ENCODE measurements around the gene WDR33.

Gene WDR33

GRCh38 chr2:127712999-127713398 lies 98.0 kb downstream of the WDR33 start:
- peaks cover 46% of the 10 kb centered on the region for H3K36me3 ChIP-seq (ENCODE audit: insufficient read depth, low read length)
- H3K4me1 ChIP-seq (ENCODE audit: insufficient read depth, low read length), result peaks cover 7% of the 10 kb centered on the region
- no peaks in the 10 kb centered on the region for H3K27me3 ChIP-seq (ENCODE audit: control insufficient read depth in 1 of 2, insufficient read depth in 2 of 2, low read length in 2 of 2)
- H3K9ac ChIP-seq (ENCODE audit: low read length), result no peak overlapping the region
- H3K27ac ChIP-seq (ENCODE audit: low read depth, low read length), result no peak overlapping the region
- H3K9me3 ChIP-seq (ENCODE audit: low read length), result no peaks in the 10 kb centered on the region
- no peak overlapping the region for H3K4me3 ChIP-seq (ENCODE audit: low read depth in 1 of 2, low read length in 2 of 2)

DNA sequence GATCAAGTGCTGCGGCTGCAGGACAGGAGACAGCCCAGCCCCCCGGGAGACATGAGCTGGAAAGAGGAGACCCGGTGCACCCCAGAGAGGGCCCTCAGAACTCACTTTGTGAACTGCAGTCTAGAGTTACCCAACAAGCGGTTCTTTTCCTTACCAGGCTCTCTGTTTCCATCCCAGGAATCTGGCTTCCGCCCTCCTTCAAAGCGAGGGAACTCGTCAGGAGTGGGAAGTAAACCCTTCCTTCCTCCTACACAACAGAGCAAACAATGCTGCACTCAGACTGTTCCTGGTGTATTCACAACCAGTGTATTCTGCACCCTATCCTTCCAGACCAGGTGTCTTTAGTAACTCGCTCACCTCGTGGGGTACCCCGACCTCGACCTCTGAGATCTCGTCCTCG lies 101.6 kb downstream of the WDR33 start:
- Histone ChIP-seq H3K9me3 (ENCODE audit: low read length) (no peaks in the 10 kb centered on the region), H3K36me3 (ENCODE audit: insufficient read depth, low read length) (peaks cover 55% of the 10 kb centered on the region), H3K4me1 (ENCODE audit: insufficient read depth, low read length) (peaks cover 10% of the 10 kb centered on the region), H3K27ac (ENCODE audit: low read depth, low read length) (no peak overlapping the region), H3K9ac (ENCODE audit: low read length) (no peak overlapping the region), H3K4me3 (ENCODE audit: low read depth in 1 of 2, low read length in 2 of 2) (no peak overlapping the region), H3K27me3 (ENCODE audit: control insufficient read depth in 1 of 2, insufficient read depth in 2 of 2, low read length in 2 of 2) (no peaks in the 10 kb centered on the region)

GRCh38 chr2:127707890-127708648 lies 102.9 kb downstream of the WDR33 start:
- Histone ChIP-seq H3K9ac (ENCODE audit: low read length) (no peak overlapping the region), H3K36me3 (ENCODE audit: insufficient read depth, low read length) (peaks cover 59% of the 10 kb centered on the region)

GRCh38 chr2:127706215-127706990 lies 104.6 kb downstream of the WDR33 start:
- no peaks in the 10 kb centered on the region for H3K9me3 ChIP-seq (ENCODE audit: low read length)
- H3K4me3 ChIP-seq (ENCODE audit: low read depth in 1 of 2, low read length in 2 of 2), result no peak overlapping the region
- H3K4me1 ChIP-seq (ENCODE audit: insufficient read depth, low read length), result peaks cover 29% of the 10 kb centered on the region
- H3K27ac ChIP-seq (ENCODE audit: low read depth, low read length), result no peak overlapping the region
- H3K36me3 ChIP-seq (ENCODE audit: insufficient read depth, low read length), result peaks cover 60% of the 10 kb centered on the region
- no peaks in the 10 kb centered on the region for H3K27me3 ChIP-seq (ENCODE audit: control insufficient read depth in 1 of 2, insufficient read depth in 2 of 2, low read length in 2 of 2)
- H3K9ac ChIP-seq (ENCODE audit: low read length), result no peak overlapping the region

More at GRCh38 chr2:127707890-127708648, 102.9 kb downstream of the WDR33 start:
- no peak overlapping the region for H3K4me3 ChIP-seq (ENCODE audit: low read depth in 1 of 2, low read length in 2 of 2)
- H3K9me3 ChIP-seq (ENCODE audit: low read length), result no peaks in the 10 kb centered on the region
- H3K4me1 ChIP-seq (ENCODE audit: insufficient read depth, low read length), result peaks cover 19% of the 10 kb centered on the region
- no peaks in the 10 kb centered on the region for H3K27me3 ChIP-seq (ENCODE audit: control insufficient read depth in 1 of 2, insufficient read depth in 2 of 2, low read length in 2 of 2)
- no peak overlapping the region for H3K27ac ChIP-seq (ENCODE audit: low read depth, low read length)

GRCh38 chr2:127705391-127706065 lies 105.4 kb downstream of the WDR33 start:
- H3K9me3 ChIP-seq (ENCODE audit: low read length), result no peaks in the 10 kb centered on the region
- H3K36me3 ChIP-seq (ENCODE audit: insufficient read depth, low read length), result peaks cover 58% of the 10 kb centered on the region
- H3K4me3 ChIP-seq (ENCODE audit: low read depth in 1 of 2, low read length in 2 of 2), result no peak overlapping the region
- no peak overlapping the region for H3K9ac ChIP-seq (ENCODE audit: low read length)
- H3K27me3 ChIP-seq (ENCODE audit: control insufficient read depth in 1 of 2, insufficient read depth in 2 of 2, low read length in 2 of 2), result no peaks in the 10 kb centered on the region
- H3K4me1 ChIP-seq (ENCODE audit: insufficient read depth, low read length), result peaks cover 33% of the 10 kb centered on the region
- H3K27ac ChIP-seq (ENCODE audit: low read depth, low read length), result no peak overlapping the region

GRCh38 chr2:127704641-127705390 lies 106.2 kb downstream of the WDR33 start:
- Histone ChIP-seq H3K36me3 (ENCODE audit: insufficient read depth, low read length) (peaks cover 52% of the 10 kb centered on the region), H3K9ac (ENCODE audit: low read length) (no peak overlapping the region), H3K9me3 (ENCODE audit: low read length) (no peaks in the 10 kb centered on the region), H3K27ac (ENCODE audit: low read depth, low read length) (no peak overlapping the region), H3K27me3 (ENCODE audit: control insufficient read depth in 1 of 2, insufficient read depth in 2 of 2, low read length in 2 of 2) (no peaks in the 10 kb centered on the region), H3K4me3 (ENCODE audit: low read depth in 1 of 2, low read length in 2 of 2) (no peak overlapping the region), H3K4me1 (ENCODE audit: insufficient read depth, low read length) (peaks cover 37% of the 10 kb centered on the region)

GRCh38 chr2:127703282-127703681 lies 107.7 kb downstream of the WDR33 start:
- Histone ChIP-seq H3K4me3 (ENCODE audit: low read depth in 1 of 2, low read length in 2 of 2) (no peak overlapping the region), H3K4me1 (ENCODE audit: insufficient read depth, low read length) (peaks cover 33% of the 10 kb centered on the region), H3K27me3 (ENCODE audit: control insufficient read depth in 1 of 2, insufficient read depth in 2 of 2, low read length in 2 of 2) (no peaks in the 10 kb centered on the region), H3K27ac (ENCODE audit: low read depth, low read length) (no peak overlapping the region), H3K36me3 (ENCODE audit: insufficient read depth, low read length) (peaks cover 37% of the 10 kb centered on the region), H3K9me3 (ENCODE audit: low read length) (no peaks in the 10 kb centered on the region), H3K9ac (ENCODE audit: low read length) (no peak overlapping the region)

DNA sequence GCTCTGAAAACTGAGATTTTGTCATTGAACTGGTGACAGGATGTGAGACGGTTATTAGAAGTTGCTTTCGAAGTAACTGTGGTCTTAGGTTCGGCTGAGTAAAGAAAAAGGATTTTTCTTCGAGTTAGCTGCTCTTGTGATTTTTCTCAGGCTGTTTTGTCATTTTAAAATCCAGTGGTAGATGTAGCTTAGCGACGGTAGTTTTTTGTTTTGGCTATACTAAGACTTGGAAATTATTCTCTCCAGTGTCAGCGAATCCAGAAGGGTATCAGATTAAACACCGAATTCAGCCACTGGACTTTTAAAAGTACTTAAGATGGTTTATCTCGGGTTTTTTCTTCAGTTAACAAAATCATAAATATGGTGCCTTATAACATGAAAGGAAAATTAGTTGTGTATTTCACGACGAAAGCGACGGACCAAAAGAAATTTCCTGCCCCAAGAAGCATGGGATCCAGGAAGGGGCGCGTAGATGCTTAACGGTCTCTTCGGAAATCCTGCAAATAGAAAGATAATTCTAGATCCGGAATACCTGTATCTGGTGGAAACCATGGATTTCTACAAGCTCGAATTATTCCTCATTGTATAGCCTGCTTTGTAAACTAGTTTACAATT lies 108.5 kb downstream of the WDR33 start:
- Histone ChIP-seq H3K9me3 (ENCODE audit: low read length) (no peaks in the 10 kb centered on the region), H3K4me3 (ENCODE audit: low read depth in 1 of 2, low read length in 2 of 2) (peak overlapping the region; percentile 34 to 69), H3K4me1 (ENCODE audit: insufficient read depth, low read length) (peaks cover 27% of the 10 kb centered on the region), H3K27me3 (ENCODE audit: control insufficient read depth in 1 of 2, insufficient read depth in 2 of 2, low read length in 2 of 2) (no peaks in the 10 kb centered on the region), H3K27ac (ENCODE audit: low read depth, low read length) (peak overlapping the region; percentile 64), H3K9ac (ENCODE audit: low read length) (peak overlapping the region; percentile 35), H3K36me3 (ENCODE audit: insufficient read depth, low read length) (peaks cover 29% of the 10 kb centered on the region)

DNA sequence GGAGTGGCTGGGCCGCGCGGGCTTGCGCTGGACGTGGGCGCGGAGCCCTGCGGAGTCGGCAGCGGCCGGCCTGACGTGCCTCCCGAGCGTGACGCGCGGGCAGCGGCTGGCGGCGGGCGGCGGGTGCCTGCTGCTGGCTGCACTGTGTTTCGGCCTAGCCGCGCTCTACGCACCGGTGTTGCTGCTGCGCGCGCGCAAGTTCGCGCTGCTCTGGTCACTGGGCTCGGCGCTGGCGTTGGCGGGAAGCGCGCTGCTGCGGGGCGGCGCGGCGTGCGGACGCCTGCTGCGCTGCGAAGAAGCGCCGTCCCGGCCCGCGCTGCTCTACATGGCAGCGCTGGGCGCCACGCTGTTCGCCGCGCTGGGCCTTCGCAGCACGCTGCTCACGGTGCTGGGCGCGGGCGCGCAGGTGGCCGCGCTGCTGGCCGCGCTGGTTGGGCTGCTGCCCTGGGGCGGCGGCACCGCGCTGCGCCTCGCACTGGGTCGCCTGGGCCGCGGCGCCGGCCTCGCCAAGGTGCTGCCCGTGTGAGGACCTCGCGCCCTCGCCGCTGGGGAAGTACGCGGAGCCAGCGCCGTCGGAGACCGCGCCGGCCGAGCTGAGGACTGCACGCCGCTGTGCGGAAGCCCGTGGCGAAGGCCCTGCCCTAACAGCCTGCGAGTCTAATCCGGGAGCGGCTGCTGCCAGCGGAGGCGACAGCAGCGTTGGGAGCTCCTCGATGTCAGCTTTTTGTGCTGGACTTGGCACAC lies 109.1 kb downstream of the WDR33 start:
- H3K4me3 ChIP-seq (ENCODE audit: low read depth in 1 of 2, low read length in 2 of 2), result peak overlapping the region; percentile 49 to 69
- peak overlapping the region; percentile 95 for H3K27ac ChIP-seq (ENCODE audit: low read depth, low read length)
- H3K4me1 ChIP-seq (ENCODE audit: insufficient read depth, low read length), result peaks cover 27% of the 10 kb centered on the region
- H3K27me3 ChIP-seq (ENCODE audit: control insufficient read depth in 1 of 2, insufficient read depth in 2 of 2, low read length in 2 of 2), result no peaks in the 10 kb centered on the region
- H3K9me3 ChIP-seq (ENCODE audit: low read length), result no peaks in the 10 kb centered on the region
- peaks cover 25% of the 10 kb centered on the region for H3K36me3 ChIP-seq (ENCODE audit: insufficient read depth, low read length)
- H3K9ac ChIP-seq (ENCODE audit: low read length), result peak overlapping the region; percentile 35

- no peaks in the 10 kb centered on the region for H3K9me3 ChIP-seq (ENCODE audit: low read length)
- peak within 1 kb of the TSS; percentile 49 to 69 for H3K4me3 ChIP-seq (ENCODE audit: low read depth in 1 of 2, low read length in 2 of 2)
- H3K9ac ChIP-seq (ENCODE audit: low read length), result peak within 1 kb of the TSS; percentile 54
- peaks cover 27% of the 10 kb centered on the region for H3K4me1 ChIP-seq (ENCODE audit: insufficient read depth, low read length)
- no peaks in the 10 kb centered on the region for H3K27me3 ChIP-seq (ENCODE audit: control insufficient read depth in 1 of 2, insufficient read depth in 2 of 2, low read length in 2 of 2)
- H3K36me3 ChIP-seq (ENCODE audit: insufficient read depth, low read length), result peaks cover 19% of the 10 kb centered on the region
- peak within 1 kb of the TSS; percentile 95 for H3K27ac ChIP-seq (ENCODE audit: low read depth, low read length)
Observed at GRCh38 chr2:127701193-127701650, 109.7 kb downstream of the WDR33 start, which contains the start of gene SFT2D3. Gene SFT2D3, plus strand, starts transcription at chr2:127701497. Its CDS starts 32 bp downstream, at chr2:127701529.
